Stimulated activated CD8-positive, alpha-beta memory T cell treated with anti-CD3 and anti-CD28 coated beads, Interleukin-12 subunit alpha, Interleukin-12 subunit beta, amount 100 ng/mL, for 24 hours (primary cell): ENCODE results near the gene PTPRG.

Source experiments
- DNase-seq: peaks from one replicate; pipeline ENCODE4 v3.0.0-alpha.2; 2020; ENCODE audit errors: extremely low read depth

PTPRG gene

DNA sequence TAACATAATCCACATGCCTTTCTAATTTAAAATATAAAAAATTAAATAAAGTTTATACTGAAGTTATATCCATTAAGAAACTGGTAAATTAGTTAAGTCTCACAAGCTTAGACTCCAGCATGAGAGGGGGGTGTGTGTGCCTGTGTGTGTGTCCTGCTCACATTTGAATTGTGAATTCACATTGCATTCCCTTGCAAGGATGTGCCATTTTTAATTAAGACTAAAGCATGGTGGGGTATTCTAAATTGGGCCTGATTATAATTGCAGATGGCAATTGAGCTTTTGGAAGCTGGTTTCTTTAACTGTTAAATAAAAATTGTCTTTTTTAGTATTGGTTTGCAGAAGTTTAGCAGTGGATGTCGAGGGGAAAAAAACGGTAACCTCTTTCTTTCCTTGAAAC lies 56.9 kb downstream of the PTPRG start:
- DNase-seq = no peak

DNA sequence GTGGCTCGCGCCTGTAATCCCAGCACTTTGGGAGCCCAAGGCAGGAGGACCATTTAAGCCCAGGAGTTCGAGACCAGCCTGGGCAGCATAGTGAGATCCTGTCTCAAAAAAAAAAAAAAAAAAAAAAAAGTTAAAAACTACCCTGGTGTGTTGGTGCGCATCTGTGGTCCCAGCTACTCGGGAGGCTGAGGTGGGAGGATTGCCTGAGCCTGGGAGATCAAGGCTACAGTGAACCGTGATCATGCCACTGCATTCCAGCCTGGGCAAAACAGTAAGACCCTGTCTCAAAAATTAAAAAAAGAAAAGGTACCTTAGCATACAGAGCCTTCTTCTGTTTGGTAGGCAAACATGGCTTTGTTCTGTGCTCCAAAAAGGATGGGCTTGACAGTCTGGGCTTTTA lies 57.5 kb downstream of the PTPRG start:
- no peak for DNase-seq

DNA sequence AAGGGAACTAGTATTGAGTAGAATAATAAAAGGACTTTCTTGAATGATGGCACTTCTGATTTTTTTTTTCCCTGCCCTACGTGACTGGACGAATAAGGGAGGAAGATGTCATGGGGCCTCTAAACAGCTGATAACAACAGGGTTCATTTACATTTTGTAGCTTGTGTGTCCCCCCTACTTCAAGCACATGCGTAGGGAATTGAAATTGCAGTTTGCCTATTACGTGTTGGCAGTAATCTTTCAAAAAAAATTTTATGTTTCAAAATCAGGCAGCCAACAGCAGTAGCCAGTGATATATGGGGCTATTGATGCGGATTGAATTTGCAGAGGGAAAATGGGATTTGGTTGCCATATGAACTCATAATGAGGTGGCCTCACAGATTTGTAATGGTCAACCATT lies 58.7 kb downstream of the PTPRG start:
- no peak for DNase-seq

DNA sequence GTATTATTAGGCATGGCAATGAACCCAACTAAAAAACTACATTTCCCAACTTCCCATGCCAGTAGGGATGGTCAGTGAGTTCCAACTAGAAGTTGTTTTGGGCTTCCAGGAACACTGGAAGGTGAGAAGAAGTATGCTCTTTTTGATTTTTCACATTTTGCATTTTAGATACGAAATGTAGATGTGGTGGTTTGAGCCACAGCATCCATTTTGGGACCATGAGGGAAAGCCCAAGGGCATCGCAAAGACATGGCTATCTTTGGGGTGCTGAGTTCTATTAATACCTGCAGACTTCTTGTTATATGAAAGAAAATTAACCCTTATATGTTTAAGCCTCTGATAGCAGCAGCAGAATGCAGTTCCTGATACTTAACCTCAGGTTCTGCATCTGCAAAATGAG lies 62.9 kb downstream of the PTPRG start:
- no peak for DNase-seq

DNA sequence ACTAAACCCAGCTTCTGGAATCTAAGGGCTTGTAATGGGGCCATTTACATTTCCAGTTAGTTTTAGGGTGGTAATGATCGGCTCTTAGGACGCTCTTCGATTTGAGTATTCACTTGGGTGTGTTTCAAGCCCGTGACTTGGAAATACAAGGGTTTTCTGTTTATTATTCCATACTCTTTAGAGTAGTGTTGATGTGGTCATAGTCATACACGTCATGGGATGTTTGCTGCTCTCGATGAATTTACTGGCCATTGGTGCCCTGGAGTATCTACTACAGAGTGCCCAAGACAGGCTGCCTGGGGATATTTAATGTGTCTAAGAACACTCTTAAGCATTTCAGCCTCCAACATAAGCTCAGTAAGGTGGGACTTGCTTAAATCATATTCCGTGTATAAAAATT lies 64.1 kb downstream of the PTPRG start:
- DNase-seq = no peak

DNA sequence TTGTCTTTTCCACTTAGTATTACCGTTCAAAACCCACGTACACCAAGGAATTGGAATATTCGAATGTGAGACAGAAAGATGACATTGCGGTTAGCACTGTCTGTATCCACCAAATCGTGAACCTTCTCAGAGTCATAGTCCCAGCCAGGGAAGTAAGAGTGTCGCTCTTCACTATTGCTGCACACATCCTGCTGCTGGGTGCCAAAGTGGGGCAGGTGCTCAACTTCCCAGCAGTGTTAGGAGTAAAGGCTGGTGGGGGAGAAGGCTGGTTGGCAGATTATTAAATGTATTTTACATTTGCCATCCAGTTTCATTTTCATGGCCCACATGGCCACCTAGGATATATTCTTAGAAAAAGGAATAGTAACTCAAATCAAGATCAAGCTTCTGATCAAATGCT lies 65.1 kb downstream of the PTPRG start:
- DNase-seq = no peak

DNA sequence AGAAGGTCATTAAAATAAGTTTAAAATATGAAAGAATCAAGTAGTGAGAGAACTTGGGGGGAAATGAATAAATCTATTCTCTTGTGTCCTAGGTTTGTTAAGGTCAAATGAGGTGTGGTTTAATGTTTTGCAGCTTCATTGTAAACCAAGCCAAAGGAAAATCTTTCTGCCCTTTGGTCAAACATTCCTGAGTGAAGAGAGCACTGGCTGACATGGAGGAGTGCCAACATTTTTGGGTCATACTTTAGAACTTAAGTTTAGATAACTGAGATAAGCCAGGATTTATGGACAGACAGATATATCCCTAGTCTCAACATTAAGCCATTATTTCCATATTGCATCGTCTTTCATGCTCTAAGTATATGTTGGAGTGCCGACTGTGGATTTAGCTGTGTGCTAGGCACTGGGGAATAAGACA lies 66.4 kb downstream of the PTPRG start:
- no peak for DNase-seq

DNA sequence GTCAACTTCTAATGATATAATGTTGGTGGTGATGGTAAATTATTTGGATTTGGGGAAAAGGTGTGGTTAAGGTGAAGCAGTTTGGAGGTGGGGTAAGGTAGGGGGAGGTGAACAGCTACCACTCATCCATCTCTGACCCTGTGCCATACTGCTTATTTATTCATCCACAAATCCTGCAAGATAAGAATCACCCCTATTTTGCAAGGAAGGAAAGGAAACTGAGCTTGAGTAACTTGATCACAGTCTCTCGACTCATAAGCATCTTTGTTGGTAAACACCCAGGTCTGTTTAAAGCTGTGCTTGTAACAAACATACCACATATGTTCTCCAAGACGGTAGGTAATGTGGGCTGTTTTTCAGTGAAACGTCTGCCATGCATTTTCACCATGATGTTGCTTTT lies 67.3 kb downstream of the PTPRG start:
- DNase-seq = no peak

DNA sequence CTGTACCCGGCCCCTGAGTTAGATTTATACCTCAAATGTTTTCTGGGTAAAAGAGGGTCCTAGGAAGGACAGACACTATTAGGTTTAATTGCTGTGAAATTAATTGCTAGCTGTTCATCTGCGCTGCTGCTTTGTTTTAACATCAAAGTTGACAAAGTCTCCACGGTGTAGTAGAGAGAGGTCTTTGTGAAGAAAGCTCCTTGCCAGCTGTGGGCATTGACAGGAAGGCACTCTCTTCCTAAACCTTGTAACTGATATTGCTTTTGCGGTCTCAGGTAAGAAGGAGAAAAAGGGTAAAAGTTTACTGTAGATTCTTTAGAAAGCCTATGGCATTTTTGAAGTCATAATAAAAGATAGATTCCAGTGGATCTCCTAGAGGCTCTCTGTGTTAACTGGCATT lies 68.1 kb downstream of the PTPRG start:
- no peak for DNase-seq

DNA sequence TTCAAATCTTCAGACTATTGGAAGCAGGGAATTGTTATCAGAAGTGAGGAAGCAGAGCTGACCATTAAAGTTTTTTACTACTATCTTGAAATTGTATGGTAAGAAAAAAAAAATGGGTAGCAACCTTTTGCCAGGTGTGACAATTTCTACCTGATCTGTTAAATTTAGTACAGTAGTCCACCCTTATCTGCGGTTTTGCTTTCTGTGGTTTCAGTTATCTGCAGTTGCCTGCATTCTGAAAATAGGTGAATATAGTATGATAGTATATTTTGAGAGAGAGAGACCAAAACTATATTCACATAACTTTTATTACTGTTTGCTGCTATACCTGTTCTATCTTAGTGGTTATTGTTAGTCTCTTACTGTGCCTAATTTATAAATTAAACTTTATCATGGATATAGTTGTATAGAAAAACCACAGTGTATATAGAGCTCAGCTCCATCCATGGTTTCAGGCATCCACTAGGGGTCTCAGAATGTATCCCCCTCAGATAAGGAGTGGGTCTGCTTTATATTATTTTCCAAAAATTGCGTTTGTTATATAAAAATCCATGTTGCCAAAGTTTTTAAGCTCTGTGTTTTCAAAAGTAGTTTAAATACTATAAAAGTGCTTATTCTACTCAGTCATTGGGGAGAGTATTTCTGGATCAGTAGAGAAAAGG lies 69.9 kb downstream of the PTPRG start:
- DNase-seq = no peak

DNA sequence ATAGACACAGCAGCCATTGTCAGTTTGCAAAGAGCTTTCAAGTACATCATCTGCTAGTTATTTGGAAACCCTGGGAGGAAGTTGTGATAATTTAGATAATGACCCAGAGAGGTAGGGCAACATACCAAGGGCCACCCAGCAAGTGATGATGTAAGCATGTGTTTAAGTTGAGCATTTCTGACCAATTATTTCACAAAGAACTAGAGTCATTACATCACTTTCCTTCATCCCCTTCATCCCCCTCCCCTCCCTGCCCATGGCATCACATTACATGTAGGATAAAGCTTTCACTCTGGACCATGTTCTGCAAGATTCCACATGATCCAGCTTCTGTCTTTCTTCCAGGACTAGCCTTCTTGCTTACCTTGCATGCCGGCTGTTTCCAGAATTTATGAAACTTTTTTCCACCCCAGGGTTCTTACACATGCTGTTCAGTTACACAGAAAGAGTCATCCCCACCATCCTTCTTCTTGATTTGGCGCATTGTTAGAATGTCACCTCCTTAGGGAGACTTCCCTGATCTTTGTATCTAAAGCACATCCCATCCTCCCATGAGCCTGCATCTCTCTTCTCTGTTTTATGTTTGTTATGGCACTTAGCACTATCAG lies 71.3 kb downstream of the PTPRG start:
- DNase-seq = no peak

DNA sequence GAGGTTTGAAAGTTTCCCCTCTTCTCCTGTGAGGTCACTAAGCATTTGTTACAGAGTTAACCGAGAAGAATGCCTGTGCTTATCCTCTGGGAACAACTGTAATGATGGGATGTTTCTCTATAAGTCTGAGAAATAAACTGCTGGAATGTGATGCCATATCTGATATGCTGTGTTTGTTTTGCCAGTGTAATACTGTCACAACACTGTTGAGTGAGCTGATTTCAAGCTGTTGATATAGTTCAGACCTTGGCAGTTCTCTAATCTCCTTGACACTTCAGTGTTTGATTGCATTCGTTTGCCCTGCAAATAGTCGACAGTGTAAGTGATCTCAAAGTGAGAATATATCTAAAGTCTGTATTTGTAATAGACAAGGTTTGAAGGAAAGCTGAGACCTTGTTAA lies 73.3 kb downstream of the PTPRG start:
- DNase-seq = no peak

DNA sequence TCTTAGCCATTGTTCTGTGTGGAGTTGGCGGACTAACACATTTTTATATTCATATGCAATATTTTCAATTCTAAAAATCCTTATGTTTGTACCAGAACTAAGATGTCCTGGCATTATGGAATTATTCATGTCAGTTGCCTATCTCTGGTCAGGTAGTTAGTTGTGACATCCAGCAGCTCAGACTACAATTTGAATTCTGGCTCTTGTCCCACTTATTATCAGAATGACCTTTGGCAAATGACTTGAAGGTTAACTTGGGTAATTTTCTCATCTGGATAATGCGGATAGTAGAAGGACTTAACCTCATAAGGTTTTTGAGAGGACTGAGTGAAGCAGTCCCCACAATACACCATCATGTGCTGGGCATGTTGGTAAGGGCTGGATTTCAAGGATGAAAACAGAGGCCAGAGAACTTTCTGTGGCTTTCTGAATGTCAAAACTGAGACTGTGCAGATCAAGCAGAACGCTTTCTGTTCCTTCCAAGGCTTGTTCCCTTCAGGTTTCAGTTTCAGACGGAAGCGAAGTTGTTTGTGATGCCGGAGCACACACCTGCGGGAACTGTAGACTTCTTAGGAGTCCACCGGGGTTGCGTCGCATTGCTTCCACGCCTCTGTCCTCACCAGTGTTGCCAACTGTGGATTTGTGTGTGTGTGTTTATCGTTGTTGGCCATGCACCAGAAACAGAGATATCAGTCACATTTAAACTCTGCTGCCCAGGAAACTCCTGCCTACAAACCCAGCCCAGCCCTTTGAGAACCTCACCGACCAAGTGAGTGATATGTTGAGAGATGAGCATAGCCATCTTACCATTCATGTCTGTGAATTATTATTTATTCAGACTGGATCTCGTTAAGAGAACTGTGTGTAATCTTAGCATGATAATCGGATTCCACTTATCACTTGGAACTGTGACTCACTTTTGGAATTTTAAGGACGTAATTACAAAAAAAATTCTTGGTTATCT lies 76.0 kb downstream of the PTPRG start:
- no peak for DNase-seq

DNA sequence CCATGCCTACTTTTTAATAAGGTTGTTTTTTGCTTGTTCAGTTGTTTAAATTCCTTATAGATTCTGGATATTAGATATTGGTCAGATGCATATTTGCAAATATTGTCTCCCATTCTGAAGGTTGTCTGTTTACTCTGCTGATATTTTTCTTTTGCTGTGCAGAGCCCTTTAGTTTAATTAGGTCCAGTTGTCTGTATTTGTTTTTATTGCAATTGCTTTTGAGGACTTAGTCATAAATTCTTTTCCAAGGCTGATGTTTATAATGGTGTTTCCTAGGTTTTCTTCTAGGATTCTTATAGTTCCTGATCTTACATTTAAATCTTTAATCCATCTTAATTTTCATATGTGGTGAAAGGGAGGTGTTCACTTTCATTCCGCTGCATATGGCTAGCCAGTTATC lies 77.4 kb downstream of the PTPRG start:
- no peak for DNase-seq

DNA sequence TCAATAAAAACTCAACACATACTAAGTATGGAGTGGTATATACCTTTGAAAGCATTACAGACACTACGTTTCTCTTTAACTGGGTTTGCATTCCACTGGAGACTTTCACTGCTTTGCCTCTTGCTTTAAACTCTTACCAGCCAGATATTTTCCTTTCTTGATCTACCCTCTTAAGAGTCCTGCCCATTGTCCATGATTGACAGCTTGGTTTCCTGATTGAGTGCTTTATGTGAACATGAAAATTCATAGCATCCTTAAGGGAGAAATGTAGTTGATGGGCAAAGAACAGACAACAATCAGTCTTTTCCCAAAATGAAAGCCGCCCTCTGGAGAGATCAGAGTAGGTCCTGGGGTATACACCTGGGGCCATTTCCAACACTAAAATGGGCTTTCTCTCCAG lies 78.6 kb downstream of the PTPRG start:
- DNase-seq = no peak

DNA sequence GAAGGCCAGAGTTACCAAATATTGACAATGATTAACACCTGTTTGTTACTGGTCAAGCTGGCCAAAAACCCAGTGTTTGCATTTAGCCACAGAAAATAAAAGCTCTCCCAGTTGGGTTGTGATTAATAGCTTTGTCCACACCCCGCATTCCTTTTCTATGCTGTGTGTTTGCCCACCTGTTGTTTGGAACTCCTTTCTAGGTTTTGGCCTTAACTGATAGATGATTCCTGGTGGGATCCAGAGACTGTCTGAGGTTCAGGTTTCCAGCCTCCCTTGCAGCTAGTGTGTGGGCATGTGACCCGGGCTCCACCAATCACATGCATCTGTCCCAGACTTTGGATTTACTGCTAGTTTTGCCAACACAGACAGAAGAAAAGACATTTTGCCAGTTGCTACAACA lies 83.8 kb downstream of the PTPRG start:
- DNase-seq = no peak

DNA sequence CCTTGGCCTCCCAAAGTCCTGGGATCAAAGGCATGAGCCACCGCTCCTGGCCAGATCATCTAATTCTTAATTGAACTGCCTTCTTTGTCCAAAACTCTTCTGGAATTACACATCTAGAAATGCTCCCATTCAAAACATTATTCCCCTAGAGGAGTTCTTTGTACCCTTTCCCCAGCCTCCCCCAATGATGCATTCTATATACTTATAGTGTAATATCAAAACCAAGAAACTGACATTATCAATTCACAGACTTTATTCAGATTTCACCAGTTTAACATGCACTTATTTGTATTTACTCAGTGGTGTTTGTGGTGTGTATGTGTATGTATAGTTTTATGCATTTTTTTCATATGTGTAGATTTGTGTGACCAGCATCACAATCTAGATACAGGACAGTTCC lies 85.0 kb downstream of the PTPRG start:
- DNase-seq = no peak

DNA sequence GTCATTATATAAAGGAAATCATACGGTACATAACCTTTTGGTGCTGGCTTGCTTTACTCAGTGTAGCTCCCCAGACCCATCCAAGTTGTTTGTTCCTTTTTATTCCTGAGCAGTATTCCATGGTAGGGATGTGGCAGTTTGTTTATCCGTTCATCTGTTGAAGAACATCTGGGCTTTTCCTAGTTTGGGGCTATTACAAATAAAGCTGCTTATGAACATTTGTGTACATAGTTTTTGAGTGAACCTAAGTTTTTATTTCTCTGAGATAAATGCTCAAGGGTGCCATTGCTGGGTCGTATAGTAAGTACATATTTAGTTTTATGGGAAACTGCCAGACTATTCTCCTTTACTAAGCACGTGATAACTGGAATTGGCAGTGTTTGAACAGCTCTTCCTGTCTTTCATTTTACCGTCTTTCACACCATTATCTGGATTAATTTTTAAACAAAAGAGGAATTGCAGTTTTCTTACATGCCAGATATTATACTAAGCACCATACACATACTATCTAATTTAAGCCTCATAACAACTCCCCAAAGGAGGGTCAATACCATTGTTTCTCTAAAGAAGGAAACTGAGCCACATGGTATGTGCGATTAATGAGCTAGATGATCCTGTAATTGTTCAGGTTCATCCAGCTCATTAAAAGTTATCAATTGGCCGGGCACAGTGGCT lies 85.6 kb downstream of the PTPRG start:
- no peak for DNase-seq

DNA sequence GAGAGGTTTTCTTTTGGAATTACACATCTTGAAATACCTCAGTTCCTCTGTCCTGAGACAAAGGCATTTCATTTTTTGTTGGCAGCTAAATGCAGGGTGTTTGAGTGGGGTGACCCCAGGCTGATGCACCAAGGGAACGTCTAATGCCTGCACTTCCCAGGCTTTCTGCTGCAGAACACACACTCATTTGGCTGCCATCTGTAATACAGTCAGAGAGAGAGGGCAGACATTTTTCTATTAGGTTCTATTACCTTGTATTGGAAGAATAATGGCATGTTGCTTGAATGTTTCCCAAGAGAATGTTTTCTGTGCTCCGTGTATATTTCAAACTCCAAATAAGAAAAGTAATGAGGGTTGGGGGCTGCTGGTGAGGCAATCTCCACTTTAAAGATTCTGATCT lies 87.1 kb downstream of the PTPRG start:
- DNase-seq = no peak

DNA sequence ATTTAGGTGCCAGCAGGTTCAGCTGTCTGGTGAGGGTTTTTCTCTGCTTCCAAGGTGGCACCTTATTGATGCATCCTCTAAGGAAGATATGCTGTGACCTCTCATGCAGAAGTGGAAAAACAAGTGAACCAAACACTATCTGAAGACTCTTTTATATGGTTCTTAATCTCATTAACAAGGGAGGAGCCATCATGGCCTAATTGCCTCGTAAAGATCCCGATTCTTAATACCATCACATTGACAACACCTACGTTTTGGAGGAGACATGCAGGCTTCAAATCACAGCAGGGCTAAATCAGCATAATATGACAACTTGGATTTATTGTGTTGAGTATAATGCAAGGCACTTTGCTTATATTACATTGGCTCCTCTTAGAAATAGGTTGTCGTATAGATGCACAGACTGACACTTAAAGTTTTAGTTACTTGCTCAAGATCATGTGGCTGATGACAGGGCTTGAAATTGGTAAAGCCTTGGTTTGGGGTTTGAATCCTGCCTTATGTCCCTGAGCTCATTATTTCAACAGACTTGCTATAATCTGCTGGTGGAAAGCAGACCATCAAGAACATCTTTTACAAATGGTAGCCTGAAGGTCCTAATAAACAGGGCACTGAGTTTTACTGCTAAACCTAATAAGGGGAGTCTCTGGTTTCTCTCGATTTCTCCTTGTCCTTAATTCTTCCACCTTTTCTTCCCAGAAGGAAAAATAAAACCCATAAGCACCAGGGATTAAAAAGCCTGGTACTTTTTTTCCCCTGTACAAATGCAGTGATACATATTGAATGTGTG lies 88.2 kb downstream of the PTPRG start:
- DNase-seq = no peak

DNA sequence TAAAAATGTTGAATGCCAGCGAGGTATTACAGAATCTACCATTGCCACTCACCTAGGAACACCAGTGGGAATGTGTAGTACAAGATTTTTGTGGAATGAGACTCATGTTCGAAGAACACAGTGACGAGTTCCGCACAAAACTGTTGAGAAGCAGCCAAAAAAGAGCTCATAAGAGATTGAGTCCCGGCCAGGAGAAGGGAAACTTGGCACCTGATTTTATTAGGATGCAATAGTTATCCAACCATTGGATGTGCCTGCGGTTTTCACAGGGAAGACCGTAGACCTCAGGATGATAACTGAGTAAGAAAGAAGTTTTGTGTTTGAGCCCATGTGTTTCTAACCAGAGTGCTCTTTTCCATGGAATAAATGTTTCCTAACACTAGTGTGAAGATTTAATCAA lies 88.9 kb downstream of the PTPRG start:
- DNase-seq = no peak
